GDM1 (cell line): ENCODE measurements around the gene SLAMF6.
A peak's percentile ranks its signal among the peaks of the same experiment; 100 is the strongest.
"Not testable (repeated sequence)": the region's sequence is repeated elsewhere in the genome, so short reads cannot be mapped to it uniquely, and the experiment has no call there.

Experiments used
- DNase-seq: peaks from one replicate; lab custom pipeline; 2025; lab: John Stamatoyannopoulos, UW

SLAMF6 gene

DNA sequence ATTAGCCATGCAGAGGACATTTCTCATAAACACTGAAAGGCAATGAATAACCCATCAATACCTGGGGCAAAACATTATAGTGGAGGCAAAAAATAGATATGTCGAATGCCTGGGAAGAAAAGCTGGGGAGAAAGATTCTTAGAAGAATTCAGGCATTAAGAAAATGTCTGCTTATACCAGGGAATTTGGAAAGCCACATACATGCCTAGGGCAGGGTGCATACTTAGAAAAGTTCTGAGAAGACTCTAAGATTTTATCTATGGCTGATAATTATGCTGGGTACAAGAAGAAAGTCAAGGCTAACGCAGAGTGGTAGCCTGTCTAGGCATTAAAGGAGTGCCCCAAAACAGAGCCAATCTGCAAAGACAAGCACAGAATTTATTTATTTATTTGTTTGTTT lies 18.4 kb downstream of the SLAMF6 start:
- no peak for DNase-seq

DNA sequence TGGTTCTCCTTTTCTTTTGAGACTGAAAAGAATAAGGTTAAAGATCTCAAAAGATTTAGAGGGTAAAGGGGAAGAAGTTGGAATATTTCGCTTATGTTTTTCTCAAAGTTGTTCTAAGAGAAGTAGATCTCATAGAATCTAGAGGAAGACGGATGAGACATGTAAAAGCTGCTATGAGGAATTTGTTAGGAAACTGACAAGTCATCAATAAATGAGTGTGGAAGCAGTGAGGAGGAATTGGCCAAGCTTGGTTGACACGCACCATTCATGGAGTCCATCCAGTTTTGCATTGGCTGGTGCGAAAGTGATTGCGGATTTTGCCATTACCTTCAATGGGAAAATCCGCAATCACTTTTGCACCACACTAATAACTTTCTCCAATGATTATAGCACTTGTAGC lies 20.0 kb downstream of the SLAMF6 start:
- no peak for DNase-seq

DNA sequence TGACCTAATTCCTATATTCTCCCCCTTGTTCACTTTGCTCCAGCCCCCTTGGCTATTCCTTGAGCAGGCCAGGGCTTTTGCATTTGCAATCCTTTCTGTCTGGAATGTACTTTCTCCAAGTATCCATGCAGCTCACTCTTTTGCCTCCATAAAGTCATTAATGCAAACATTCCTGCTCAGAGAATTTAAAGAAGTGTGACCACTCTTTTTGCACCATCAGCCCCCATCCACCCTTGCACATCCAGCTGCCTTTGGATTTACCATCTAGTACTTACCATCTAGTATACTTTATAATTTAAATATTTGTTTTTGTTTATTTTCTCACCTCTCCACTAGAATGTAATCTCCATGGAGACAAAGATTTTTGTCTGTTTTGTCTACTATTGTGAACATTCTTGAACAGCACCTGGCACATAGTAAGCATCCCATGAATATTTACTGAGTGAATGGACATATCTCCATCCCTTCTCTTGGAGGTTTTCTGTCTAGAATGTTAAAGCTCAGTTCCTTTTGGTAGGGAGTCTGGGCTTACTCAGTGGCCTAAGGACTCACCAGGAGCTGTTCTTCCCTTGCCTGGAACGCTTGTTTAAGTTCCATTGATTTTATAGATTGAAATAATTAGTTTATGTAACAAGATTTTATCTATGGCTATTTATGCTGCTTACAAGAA lies 22.6 kb downstream of the SLAMF6 start:
- DNase-seq, result no peak

DNA sequence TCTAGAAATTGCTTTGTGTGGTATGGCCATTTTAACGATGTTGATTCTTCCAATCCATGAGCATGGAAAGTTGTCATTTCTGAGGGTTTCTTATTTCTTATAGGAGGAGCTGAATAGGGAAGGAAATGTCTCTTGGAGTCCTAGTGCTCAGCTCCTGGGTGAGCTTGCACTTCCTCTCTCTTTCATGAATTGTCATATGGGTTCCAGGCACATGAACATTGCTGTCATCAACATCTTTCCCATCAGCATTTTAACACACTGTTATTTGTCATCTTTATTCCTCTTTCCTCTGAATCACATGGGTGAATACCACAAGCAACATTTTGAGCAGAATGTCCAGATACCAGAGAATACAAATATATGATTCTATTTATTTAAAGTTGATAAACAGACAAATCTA lies 23.4 kb downstream of the SLAMF6 start:
- peak; percentile 2 for DNase-seq

GRCh38 chr1:160498301-160499065 lies 24.6 kb downstream of the SLAMF6 start:
- not testable (repeated sequence) for DNase-seq

GRCh38 chr1:160496334-160496733 lies 26.7 kb downstream of the SLAMF6 start:
- DNase-seq, result no peak

DNA sequence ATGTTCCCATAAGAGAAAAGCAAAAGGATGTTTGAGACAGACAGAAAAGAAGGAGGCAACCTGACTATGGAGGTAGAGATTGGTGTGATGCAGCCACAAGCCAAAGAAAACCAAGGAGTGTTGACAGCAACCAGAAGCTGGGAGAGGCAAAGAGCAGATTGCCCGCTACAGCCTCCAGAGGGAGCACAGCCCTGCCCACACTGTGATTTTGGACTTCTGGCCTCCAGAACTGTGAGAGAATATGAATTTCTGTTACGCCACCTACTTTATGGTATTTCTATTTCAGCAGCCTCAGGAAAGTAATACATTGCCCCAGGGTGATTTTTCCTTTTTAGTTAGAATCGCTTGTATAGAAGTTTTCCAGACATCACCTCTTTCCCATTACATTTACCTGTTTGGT lies 28.4 kb downstream of the SLAMF6 start:
- no peak for DNase-seq

GRCh38 chr1:160492617-160493016 lies 30.4 kb downstream of the SLAMF6 start:
- no peak for DNase-seq

GRCh38 chr1:160491981-160492380 lies 31.1 kb downstream of the SLAMF6 start:
- no peak for DNase-seq

- no peak for DNase-seq
These were observed 32.0 kb downstream of the SLAMF6 start for GRCh38 chr1:160491017-160491416.

- no peak for DNase-seq
These were observed 33.4 kb downstream of the SLAMF6 start for GRCh38 chr1:160489513-160490261.

- DNase-seq, result no peak
These were observed 34.6 kb downstream of the SLAMF6 start for GRCh38 chr1:160488347-160489058.

DNA sequence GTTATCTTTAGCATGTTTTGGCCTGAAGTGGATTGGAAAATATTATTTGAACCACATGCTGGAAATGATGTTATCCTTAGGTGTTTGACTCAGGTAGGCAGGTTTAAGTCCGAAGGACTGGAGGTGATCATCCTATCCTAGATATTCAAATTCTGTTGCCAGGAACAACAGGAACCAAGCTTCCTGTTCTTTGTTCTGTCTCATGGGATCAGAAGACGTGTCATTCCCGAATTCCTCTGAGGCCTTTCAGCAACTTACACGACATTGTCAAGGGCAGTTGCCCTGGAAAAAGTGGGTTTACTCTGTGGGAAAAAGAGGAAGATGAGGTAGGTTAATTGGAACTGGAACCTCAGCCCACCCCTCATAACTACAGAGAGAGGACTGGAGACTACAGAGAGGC lies 36.6 kb downstream of the SLAMF6 start:
- no peak for DNase-seq

- DNase-seq, result no peak
These were observed 39.4 kb downstream of the SLAMF6 start for GRCh38 chr1:160483505-160484185.

GRCh38 chr1:160481979-160482596 lies 41.0 kb downstream of the SLAMF6 start:
- DNase-seq, result no peak

DNA sequence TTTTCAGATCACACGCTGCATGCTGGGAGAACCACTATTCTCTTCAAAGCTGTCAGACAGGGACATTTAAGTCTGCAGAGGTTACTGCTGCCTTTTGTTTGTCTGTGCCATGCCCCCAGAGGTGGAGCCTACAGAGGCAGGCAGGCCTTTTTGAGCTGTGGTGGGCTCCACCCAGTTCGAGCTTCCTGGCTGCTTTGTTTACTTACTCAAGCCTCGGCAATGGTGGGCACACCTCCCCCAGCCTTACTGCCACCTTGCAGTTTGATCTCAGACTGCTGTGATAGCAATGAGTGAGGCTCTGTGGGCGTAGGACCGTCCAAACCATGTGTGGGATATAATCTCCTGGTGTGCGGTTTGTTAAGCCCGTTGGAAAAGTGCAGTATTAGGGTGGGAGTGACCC lies 42.3 kb downstream of the SLAMF6 start:
- not testable (repeated sequence) for DNase-seq

- not testable (repeated sequence) for DNase-seq
These were observed 44.0 kb downstream of the SLAMF6 start for GRCh38 chr1:160479091-160479490.

- peak; percentile 29 for DNase-seq
These were observed 48.4 kb downstream of the SLAMF6 start for GRCh38 chr1:160474392-160475242.

DNA sequence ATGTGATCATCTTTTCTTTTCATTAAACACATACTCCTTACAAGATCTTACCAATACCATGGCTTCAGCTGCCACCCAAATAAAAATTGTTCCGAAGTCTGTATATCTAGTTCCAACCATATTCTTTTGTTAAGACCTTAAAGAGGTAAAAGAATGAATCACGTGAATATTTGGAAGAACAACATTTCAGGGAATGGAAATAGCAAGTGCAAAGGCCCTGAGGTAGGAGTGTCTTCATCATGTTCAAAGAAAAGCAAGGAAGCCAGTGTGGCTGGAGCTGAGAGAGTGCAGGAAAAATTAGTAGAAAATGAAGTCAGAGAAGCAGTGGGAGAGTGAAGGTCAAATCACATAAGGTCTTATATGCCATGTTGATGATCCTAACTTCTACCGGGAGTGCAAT lies 50.9 kb downstream of the SLAMF6 start:
- DNase-seq, result no peak

DNA sequence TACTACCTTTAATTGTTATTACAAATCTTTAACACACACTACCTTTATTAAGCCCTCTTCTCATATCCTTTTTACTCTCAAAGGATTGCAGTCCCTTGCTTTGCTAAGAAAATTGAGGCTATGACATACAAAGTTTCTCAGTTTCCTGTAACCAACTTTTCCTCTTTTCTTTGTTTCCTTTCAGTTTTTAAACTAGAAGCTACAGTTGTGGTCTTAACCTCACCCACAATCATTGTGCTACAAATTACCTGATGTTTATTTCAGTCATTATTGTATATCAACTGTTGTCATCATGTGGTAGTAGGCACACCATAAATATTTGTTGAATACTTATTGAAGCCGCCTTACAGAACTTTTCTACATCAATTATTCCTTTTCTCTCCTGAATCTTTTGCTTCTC lies 51.8 kb downstream of the SLAMF6 start:
- DNase-seq, result no peak
